GM21717 (cell line): ENCODE data around the gene CEP170B.

Experiments used
- ATAC-seq: cut with Tn5 transposase; IDR thresholded peaks from one replicate; pipeline ENCODE4 v1.9.1; 2021; ENCODE audit warnings: mild to moderate bottlenecking, moderate library complexity; ENCODE audit not compliant: unreplicated experiment

CEP170B gene

GRCh38 chr14:104866451-104867370, 1.6 kb downstream of the CEP170B start:
- ATAC-seq, result no peak

GRCh38 chr14:104867371-104868059, 2.4 kb downstream of the CEP170B start:
- no peak for ATAC-seq

GRCh38 chr14:104868060-104868740, 3.1 kb downstream of the CEP170B start:
- no peak for ATAC-seq

GRCh38 chr14:104868811-104869572, 3.9 kb downstream of the CEP170B start:
- no peak for ATAC-seq

GRCh38 chr14:104869669-104870367, 4.8 kb downstream of the CEP170B start:
- no peak for ATAC-seq

GRCh38 chr14:104870368-104871144, 5.5 kb downstream of the CEP170B start:
- ATAC-seq, result no peak

GRCh38 chr14:104871145-104871655, 6.1 kb downstream of the CEP170B start:
- ATAC-seq, result no peak

- no peak for ATAC-seq
Measured at GRCh38 chr14:104871656-104872468, 6.8 kb downstream of the CEP170B start.

- no peak for ATAC-seq
Measured at GRCh38 chr14:104872469-104873341, 7.6 kb downstream of the CEP170B start.

- no peak for ATAC-seq
Measured at GRCh38 chr14:104873380-104874055, 8.4 kb downstream of the CEP170B start.

GRCh38 chr14:104874110-104874531, 9.1 kb downstream of the CEP170B start:
- ATAC-seq, result no peak

- no peak for ATAC-seq
Measured at GRCh38 chr14:104874571-104875411, 9.7 kb downstream of the CEP170B start.

GRCh38 chr14:104875412-104875751, 10.3 kb downstream of the CEP170B start:
- no peak for ATAC-seq

- ATAC-seq, result no peak
Measured at GRCh38 chr14:104875811-104876210, 10.7 kb downstream of the CEP170B start.

GRCh38 chr14:104876251-104876699, 11.2 kb downstream of the CEP170B start:
- ATAC-seq, result no peak
